Lung (tissue), 12 donors: Measurements from ENCODE around the gene HOXA11. TPM values are rescaled to one million over a fixed set of nuclear protein-coding genes. Genes with fewer than 3 reads are reported as not detected.

Source experiments
- ATAC-seq: fragments of 200-7000 bp; cut with Tn5 transposase; one replicate; pipeline ENCODE4 v1.9.1; 2020; ENCODE audit warnings: moderate number of reproducible peaks; ENCODE audit not compliant: insufficient read depth, low FRiP score
- DNase-seq, 3 donors: peaks; one replicate each; pipeline ENCODE4 v3.0.0-alpha.2; 2013 to 2017
- H3K27ac ChIP-seq, 2 donors: one replicate each; pipeline ENCODE4 v1.5.1; 2013; ENCODE audit warnings: mild to moderate bottlenecking in 2 of 2, moderate library complexity in 2 of 2, control low read depth in 1 of 2, inconsistent platforms in 1 of 2, low read depth in 1 of 2, low read length in 1 of 2
- H3K27me3 ChIP-seq, 3 donors: one replicate each; pipeline ENCODE4 v1.5.1; 2013; ENCODE audit warnings: low read length in 2 of 3; ENCODE audit not compliant: control insufficient read depth in 3 of 3, insufficient read depth in 3 of 3
- H3K36me3 ChIP-seq, 4 donors: one replicate each; pipeline ENCODE4 v1.5.1; 2013; ENCODE audit warnings: low read length in 4 of 4, mild to moderate bottlenecking in 1 of 4, moderate library complexity in 1 of 4; ENCODE audit not compliant: control insufficient read depth in 4 of 4, insufficient read depth in 4 of 4
- H3K4me1 ChIP-seq, 5 donors: one replicate each; pipeline ENCODE4 v1.5.1; 2013; ENCODE audit warnings: low read length in 5 of 5, mild to moderate bottlenecking in 2 of 5, moderate library complexity in 1 of 5; ENCODE audit not compliant: control insufficient read depth in 5 of 5, insufficient read depth in 5 of 5
- H3K4me3 ChIP-seq: one replicate; pipeline ENCODE4 v1.5.1; 2013; ENCODE audit warnings: mild to moderate bottlenecking, control low read depth, moderate library complexity
- H3K9ac ChIP-seq, 2 donors: one replicate each; pipeline ENCODE4 v1.5.1; 2013; ENCODE audit warnings: low read length in 2 of 2, control low read depth in 1 of 2; ENCODE audit not compliant: insufficient read depth in 1 of 2
- H3K9me3 ChIP-seq, 4 donors: one replicate each; pipeline ENCODE4 v1.5.1; 2013; ENCODE audit warnings: low read length in 3 of 4, mild to moderate bottlenecking in 1 of 4, moderate library complexity in 1 of 4; ENCODE audit not compliant: control insufficient read depth in 4 of 4, insufficient read depth in 3 of 4
- WGBS, 2 donors: extraction: QIAGEN DNeasy Blood & Tissue Kit; methylation state at CpG; one replicate each; pipeline ENCODE4 v1.1.7; 2013; 5-methylcytosine and 5-hydroxymethylcytosine counted together
- polyA plus RNA-seq, 2 donors: library from polyadenylated mRNA; stranded (reverse); fragments of 200-250 nt; gene quantifications; one replicate each; pipeline ENCODE4 v1.2.1, GENCODE V29; 2013
- total RNA-seq, 2 donors: library from RNA; depleted of rRNA in 1 of 2; stranded (reverse); fragments of >200 nt in 1 of 2; gene quantifications; one replicate each; pipeline ENCODE4 v1.2.1, GENCODE V29; 2014 to 2021
- TF ChIP-seq, protein P1 (sequence below): IDR thresholded peaks from 2 replicates; pipeline ENCODE4 v1.5.1; 2012; ENCODE audit warnings: mild to moderate bottlenecking; ENCODE audit errors: control extremely low read depth, extremely low read depth
- donor health status: control.
- donor health status: control.
- donor health status: Bipolar disorder and iron deficiency.
- donor health status: healthy.
- donor health status: DM: yes; HTN: yes; CAD: no.

The HOXA11 gene
- total and polyA plus RNA-seq, 4 donors, result not detected

DNA sequence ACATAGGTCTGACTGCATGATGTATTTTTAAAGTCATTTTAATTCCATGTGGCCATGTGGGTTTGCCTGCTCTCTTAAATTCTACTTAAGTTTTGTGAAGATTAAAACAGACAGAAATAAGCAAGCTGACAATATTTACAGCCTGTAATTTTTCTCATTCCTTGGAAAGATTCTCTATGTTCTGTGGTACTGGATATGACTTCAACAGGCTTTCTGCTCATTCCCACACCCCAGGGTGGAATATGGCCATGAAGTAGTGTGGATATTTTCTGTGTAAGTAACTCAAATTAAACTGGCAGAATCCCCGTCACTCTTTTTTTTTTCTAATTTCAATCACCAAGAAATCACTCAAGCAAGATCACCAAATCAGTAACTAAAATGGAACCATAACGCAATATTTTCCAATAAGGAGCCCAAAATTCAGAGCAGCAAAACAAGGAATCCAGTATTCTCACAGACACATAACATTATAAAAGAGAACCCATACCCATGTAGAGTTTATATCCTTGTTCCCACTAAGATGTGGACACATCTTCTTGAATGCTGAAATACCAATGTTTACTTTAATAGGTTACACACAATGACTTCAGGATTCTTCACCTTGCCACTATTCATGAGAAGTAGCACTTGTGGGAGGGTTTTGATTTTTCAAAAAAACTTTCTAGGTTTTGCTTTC, 47.3 kb downstream of the HOXA11 start:
- Histone ChIP-seq H3K4me1 (peaks cover 0 to 72% (median 7%) of the 10 kb centered on the region in 5 donors), H3K4me3 (no peak overlapping the region), H3K9me3 (no peaks in the 10 kb centered on the region), H3K27ac (no peak overlapping the region), H3K27me3 (peaks cover 0 to 58% (median 14%) of the 10 kb centered on the region in 3 donors), H3K36me3 (peaks cover 0 to 31% (median 15%) of the 10 kb centered on the region in 4 donors), H3K9ac (peak overlapping the region; percentile 82 to 98)
- peak in 1 of 3 donors; percentile 63 for DNase-seq
- TF ChIP-seq, protein P1, sequence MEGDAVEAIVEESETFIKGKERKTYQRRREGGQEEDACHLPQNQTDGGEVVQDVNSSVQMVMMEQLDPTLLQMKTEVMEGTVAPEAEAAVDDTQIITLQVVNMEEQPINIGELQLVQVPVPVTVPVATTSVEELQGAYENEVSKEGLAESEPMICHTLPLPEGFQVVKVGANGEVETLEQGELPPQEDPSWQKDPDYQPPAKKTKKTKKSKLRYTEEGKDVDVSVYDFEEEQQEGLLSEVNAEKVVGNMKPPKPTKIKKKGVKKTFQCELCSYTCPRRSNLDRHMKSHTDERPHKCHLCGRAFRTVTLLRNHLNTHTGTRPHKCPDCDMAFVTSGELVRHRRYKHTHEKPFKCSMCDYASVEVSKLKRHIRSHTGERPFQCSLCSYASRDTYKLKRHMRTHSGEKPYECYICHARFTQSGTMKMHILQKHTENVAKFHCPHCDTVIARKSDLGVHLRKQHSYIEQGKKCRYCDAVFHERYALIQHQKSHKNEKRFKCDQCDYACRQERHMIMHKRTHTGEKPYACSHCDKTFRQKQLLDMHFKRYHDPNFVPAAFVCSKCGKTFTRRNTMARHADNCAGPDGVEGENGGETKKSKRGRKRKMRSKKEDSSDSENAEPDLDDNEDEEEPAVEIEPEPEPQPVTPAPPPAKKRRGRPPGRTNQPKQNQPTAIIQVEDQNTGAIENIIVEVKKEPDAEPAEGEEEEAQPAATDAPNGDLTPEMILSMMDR, result no peak
- ATAC-seq, result no peak
- WGBS, 2 donors, result 40 to 82% methylated on average over 2 of the region's 2 CpGs

DNA sequence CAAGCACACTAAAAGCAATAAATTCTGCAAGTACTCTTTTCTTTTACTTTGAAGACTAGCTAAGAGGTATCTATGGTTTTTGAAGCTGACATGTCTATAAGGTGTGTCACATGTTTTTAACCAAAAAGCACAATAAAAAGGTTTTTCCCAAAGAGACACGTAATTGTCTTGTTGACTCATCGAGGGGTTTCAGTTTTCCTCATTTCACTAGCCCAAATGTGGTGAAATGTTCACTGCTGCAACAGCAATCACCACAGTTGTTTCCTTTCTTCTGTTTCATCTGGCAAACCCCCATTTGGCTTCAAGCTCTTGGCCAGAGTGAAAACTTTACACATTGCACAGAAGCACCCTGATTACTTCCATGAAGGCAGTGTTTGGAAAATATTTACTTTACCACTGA, 50.6 kb downstream of the HOXA11 start:
- Histone ChIP-seq H3K9me3 (no peaks in the 10 kb centered on the region), H3K4me3 (no peak overlapping the region), H3K9ac (peak overlapping the region in 1 of 2 donors; percentile 98), H3K27ac (no peak overlapping the region), H3K36me3 (peaks cover 0 to 23% (median under 1%) of the 10 kb centered on the region in 4 donors), H3K4me1 (peaks cover 4 to 84% (median 7%) of the 10 kb centered on the region in 5 donors), H3K27me3 (peaks cover 0 to 52% (median 16%) of the 10 kb centered on the region in 3 donors)
- WGBS, 2 donors, result 8 to 17% methylated on average over 2 of the region's 2 CpGs
- no peak for ATAC-seq
- peak in 2 of 3 donors; percentile 63 to 96 for DNase-seq
- TF ChIP-seq, protein P1, result no peak

DNA sequence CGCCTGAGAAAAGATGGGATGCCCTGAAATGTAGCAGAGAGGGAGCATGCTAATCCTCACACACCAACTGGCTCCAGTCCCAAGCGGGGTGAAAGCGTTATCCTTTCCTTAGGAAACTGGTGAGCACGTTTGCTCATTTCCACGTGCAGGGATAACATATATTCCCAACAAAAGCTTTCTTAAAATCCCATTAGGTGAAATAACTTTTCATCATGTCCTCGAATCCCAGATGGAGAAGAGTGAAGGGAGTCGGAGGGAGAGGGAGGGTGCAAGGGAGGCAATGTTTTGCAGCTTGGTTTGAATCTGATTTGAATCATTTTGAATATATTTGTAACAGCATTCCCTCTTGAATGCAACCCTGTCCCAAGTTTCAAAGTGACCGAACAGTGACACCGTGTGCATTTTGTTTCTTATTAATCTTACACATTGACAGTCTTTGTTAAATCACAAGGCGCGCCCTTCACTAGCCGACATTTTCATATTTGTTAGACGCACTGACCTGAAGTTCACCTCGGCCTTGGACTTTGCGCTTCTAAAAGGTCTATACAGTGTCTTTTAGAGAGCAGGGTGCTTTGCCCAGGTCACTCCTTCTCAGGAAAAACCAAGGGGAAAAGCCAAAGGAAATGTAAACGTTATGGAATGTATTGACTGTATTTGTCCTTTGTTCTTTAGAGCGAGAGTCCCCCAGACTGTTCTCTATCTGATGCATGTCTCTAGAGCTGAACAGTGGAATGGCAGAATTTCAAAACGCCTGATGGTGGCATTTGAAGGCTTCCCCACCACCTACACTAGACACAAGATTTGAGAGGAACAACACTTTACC, 51.4 kb downstream of the HOXA11 start:
- ATAC-seq (no peak), DNase-seq (peak in 2 of 3 donors; percentile 49 to 80)
- Histone ChIP-seq H3K4me1 (peaks cover 4 to 86% (median 7%) of the 10 kb centered on the region in 5 donors), H3K27ac (peak overlapping the region in 1 of 2 donors; percentile 58), H3K9me3 (no peaks in the 10 kb centered on the region), H3K27me3 (peaks cover 0 to 60% (median 16%) of the 10 kb centered on the region in 3 donors), H3K4me3 (no peak overlapping the region), H3K36me3 (peaks cover 0 to 28% (median 4%) of the 10 kb centered on the region in 4 donors), H3K9ac (peak overlapping the region in 1 of 2 donors; percentile 98)
- 42 to 66% methylated on average over 18 of the region's 18 CpGs for WGBS, 2 donors
- TF ChIP-seq, protein P1, result no peak
